RWPE1 (cell line): ENCODE results near the gene ALS2CL.

Experiments used
- CTCF ChIA-PET: fragments of 350-600 bp; sonication (Branson Sonifier 250); formaldehyde crosslinking; extraction: SDS; loops from one replicate; lab custom pipeline; 2021; lab: Yijun Ruan, JAX
- POLR2A ChIA-PET: fragments of 400-600 bp; formaldehyde crosslinking; extraction: SDS; loops from one replicate; lab custom pipeline; 2020; ENCODE audit warnings: antibody characterized with exemption; ENCODE audit not compliant: low non-redundant PET; lab: Yijun Ruan, JAX
- DNase-seq: peaks from one replicate; pipeline ENCODE4 v3.0.0; 2012; ENCODE audit warnings: low spot score
- H3K27ac ChIP-seq: fragments of 450-650 bp; 2 replicates; pipeline ENCODE4 v1.5.1; 2017
- TF ChIP-seq, protein P1 (sequence below): fragments of 450-650 bp; conservative IDR thresholded peaks from 2 replicates; pipeline ENCODE4 v1.5.1; 2017; ENCODE audit warnings: low read depth, mild to moderate bottlenecking

ALS2CL gene

DNA sequence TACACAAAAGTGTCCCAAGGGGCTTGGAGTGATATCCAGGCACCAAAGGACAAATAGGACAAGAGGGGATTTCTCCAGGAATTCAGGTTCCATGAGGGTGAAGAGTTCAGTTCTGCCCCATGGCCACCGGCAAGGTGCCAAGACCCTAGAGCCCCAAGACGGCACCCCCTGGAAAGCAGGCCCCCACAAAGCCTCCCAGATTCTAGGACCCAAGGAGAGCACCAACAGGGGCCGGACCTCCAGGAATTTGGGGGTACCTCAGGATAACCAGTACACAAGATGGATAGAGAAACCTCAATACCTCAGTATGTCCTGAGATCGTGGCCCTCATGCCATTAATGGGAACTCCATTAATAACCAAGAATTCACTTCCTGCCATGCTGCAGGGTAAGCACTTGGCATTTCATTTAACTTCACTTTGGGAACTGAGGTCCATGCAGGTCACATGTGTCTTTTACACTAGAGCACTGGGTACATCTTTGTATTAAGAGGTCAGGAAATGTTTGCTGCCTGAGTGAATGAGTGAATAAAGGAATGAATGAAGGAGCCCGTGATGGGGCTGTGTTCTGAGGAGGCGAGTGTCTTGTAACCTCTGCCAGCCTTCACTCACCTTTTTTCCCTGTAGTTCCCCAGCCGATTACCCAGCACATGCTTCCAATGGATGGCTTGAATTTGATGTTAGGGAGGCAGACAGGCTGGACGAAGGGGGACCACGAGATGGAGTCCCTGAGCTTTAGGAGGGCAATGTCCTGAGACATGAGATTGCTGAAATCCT lies 39.7 kb upstream of the ALS2CL start:
- POLR2A ChIA-PET, result no interaction called here
- TF ChIP-seq, protein P1, sequence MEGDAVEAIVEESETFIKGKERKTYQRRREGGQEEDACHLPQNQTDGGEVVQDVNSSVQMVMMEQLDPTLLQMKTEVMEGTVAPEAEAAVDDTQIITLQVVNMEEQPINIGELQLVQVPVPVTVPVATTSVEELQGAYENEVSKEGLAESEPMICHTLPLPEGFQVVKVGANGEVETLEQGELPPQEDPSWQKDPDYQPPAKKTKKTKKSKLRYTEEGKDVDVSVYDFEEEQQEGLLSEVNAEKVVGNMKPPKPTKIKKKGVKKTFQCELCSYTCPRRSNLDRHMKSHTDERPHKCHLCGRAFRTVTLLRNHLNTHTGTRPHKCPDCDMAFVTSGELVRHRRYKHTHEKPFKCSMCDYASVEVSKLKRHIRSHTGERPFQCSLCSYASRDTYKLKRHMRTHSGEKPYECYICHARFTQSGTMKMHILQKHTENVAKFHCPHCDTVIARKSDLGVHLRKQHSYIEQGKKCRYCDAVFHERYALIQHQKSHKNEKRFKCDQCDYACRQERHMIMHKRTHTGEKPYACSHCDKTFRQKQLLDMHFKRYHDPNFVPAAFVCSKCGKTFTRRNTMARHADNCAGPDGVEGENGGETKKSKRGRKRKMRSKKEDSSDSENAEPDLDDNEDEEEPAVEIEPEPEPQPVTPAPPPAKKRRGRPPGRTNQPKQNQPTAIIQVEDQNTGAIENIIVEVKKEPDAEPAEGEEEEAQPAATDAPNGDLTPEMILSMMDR, result no peak
- no peak overlapping the region for H3K27ac ChIP-seq
- DNase-seq, result no peak
- CTCF ChIA-PET, result no interaction called here

DNA sequence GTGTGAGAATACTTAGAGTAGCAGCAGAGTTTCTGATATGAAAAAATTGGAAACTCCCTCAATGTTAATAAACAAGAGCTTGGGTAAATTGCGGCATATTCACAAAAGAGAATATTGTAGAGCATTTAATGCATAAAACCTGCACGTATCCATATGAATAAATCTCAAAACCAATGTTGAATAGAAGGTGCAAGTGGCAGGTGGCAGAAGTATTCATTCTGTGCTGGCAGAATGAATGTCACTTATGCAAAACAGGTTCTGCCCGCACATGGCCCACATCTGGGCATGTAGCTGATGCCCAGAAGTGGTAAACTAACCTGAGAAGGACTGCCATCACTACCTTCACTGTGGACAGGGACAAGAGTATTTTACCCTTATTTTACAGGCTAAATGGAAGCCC lies 38.3 kb upstream of the ALS2CL start:
- ChIA-PET CTCF (no interaction called here), POLR2A (no interaction called here)
- H3K27ac ChIP-seq, result no peak overlapping the region
- TF ChIP-seq, protein P1, result no peak
- DNase-seq, result no peak

GRCh38 chr3:46730819-46731218 lies 37.3 kb upstream of the ALS2CL start:
- ChIA-PET CTCF (interaction anchor here (0.7 kb wide), 1 partner anchor 203 kb away, joined by 3 read pairs; no protein-coding TSS in a partner anchor), POLR2A (no interaction called here)
- TF ChIP-seq, protein P1, result no peak
- DNase-seq, result no peak
- H3K27ac ChIP-seq, result no peak overlapping the region

GRCh38 chr3:46729038-46729437 lies 35.6 kb upstream of the ALS2CL start:
- CTCF ChIA-PET, result interaction anchor here (0.7 kb wide), 1 partner anchor 24 kb away, joined by 5 read pairs; no protein-coding TSS in a partner anchor

DNA sequence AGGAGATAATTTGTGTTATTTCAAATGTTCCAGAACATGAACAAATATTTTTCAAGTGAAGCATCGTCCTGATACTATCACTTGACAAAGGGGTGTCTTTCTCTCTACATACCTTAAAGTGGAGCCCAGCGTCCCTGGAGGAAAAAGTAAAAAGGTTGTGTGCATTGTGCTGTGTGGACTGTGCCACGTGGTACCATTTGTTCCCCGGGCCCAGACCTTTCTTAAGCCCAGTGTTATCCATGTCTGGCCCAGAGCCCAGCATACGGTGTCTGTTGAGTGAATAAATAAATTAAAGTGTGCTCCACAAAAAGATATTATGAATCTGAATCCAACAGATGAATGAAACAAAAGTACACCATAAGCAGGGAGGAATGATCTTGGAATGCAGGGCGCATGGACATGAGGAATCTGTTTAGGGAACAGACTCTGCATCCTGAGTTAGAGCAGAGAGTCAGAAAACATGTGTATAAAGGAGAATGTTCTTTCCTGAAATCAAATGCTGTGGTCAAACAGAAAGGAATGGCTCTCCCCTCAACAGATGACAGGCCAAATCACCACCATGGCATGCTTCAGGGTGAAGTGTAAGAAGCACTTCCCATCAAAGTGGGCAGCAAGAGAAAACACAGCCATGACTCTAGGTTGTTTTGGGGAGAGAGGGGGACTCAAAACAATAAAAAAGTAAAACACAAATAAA lies 32.3 kb upstream of the ALS2CL start:
- DNase-seq, result no peak
- ChIA-PET POLR2A (no interaction called here), CTCF (no interaction called here)
- no peak overlapping the region for H3K27ac ChIP-seq
- TF ChIP-seq, protein P1, result no peak

More at GRCh38 chr3:46729038-46729437, 35.6 kb upstream of the ALS2CL start:
- POLR2A ChIA-PET, result no interaction called here
- TF ChIP-seq, protein P1, result no peak
- no peak overlapping the region for H3K27ac ChIP-seq
- no peak for DNase-seq

- TF ChIP-seq, protein P1, result no peak
- no peak for DNase-seq
- H3K27ac ChIP-seq, result no peak overlapping the region
- ChIA-PET CTCF (no interaction called here), POLR2A (no interaction called here)
Observed at GRCh38 chr3:46724424-46724823, 30.9 kb upstream of the ALS2CL start.
